Stomach (tissue), 9 donors: ENCODE results near the gene NUDT4. TPM values are rescaled to one million over a fixed set of nuclear protein-coding genes. Genes with fewer than 3 reads are reported as not detected.

Experiments
- DNase-seq, 2 donors: peaks; one replicate each; pipeline versions ENCODE4 v3.0.0 to v3.0.0-alpha.2; 2013 to 2019
- H3K27ac ChIP-seq, 5 donors: fragments of 200-600 bp in 4 of 5; sonication (generic) in 4 of 5; one replicate each; pipeline ENCODE4 v1.5.1; 2013 to 2019; ENCODE audit warnings: mild to moderate bottlenecking in 1 of 5, moderate library complexity in 1 of 5
- H3K27me3 ChIP-seq, 3 donors: fragments of 200-600 bp; sonication (generic); one replicate each; pipeline ENCODE4 v1.5.1; 2017 to 2019; ENCODE audit warnings: mixed run types in 1 of 3
- H3K36me3 ChIP-seq, 4 donors: fragments of 200-600 bp; sonication (generic); 1 replicate in 3 of 4; 2 replicates in 1 of 4; pipeline ENCODE4 v1.5.1; 2016 to 2019
- H3K4me1 ChIP-seq, 4 donors: fragments of 200-600 bp; sonication (generic); one replicate each; pipeline ENCODE4 v1.5.1; 2016 to 2019
- H3K4me3 ChIP-seq, 4 donors: fragments of 200-600 bp; sonication (generic) in 3 of 4; one replicate each; pipeline ENCODE4 v1.5.1; 2016 to 2019; ENCODE audit warnings: mild to moderate bottlenecking in 1 of 4
- H3K9me3 ChIP-seq, 4 donors: fragments of 200-600 bp; sonication (generic); one replicate each; pipeline ENCODE4 v1.5.1; 2016 to 2019
- CTCF ChIP-seq, 7 experiments: fragments of 450-650 bp in 4 of 7; fragments of 200-600 bp in 3 of 7; sonication (generic) in 3 of 7; IDR thresholded peaks; one replicate each; pipeline ENCODE4 v1.5.1; 2016 to 2019; ENCODE audit warnings: antibody characterized with exemption in 7 of 7, control low read depth in 2 of 7, mild to moderate bottlenecking in 1 of 7
- EP300 ChIP-seq: sonication (generic); formaldehyde crosslinking; IDR thresholded peaks from one replicate; pipeline ENCODE4 v1.6.1; 2017; ENCODE audit warnings: antibody characterized with exemption
- POLR2A ChIP-seq, 4 donors: fragments of 450-650 bp; IDR thresholded peaks; one replicate each; pipeline ENCODE4 v1.6.1; 2016; ENCODE audit warnings: antibody characterized with exemption in 4 of 4, control low read depth in 2 of 4, mild to moderate bottlenecking in 1 of 4, moderate library complexity in 1 of 4
- POLR2AphosphoS5 ChIP-seq, 3 donors: sonication (generic); formaldehyde crosslinking; IDR thresholded peaks; one replicate each; pipeline ENCODE4 v1.6.1; 2016; ENCODE audit warnings: antibody characterized with exemption in 3 of 3
- WGBS, 5 donors: extraction: QIAGEN DNeasy Blood & Tissue Kit in 3 of 5; methylation state at CpG; one replicate each; pipeline versions ENCODE4 v1.1.5 to v1.1.7; 2013 to 2018; 5-methylcytosine and 5-hydroxymethylcytosine counted together
- intact Hi-C: fragments of 100-400 bp; cut with DNase I; formaldehyde crosslinking; loops from one replicate; pipeline ENCODE4 v1.15.1; 2023; ENCODE audit warnings: low total_unique reads
- polyA plus RNA-seq, 3 donors: library from polyadenylated mRNA; stranded (reverse); fragments of 200-250 nt; gene quantifications; one replicate each; pipeline ENCODE4 v1.2.3, GENCODE V29; 2013
- total RNA-seq, 5 donors: library from RNA; depleted of rRNA; stranded (reverse); fragments of >200 nt; gene quantifications; one replicate each; pipeline versions ENCODE4 v1.1.0 to v1.2.3, GENCODE V29; 2014 to 2016
- donor health status: healthy with polysubstance abuse.
- donor health status: Bipolar disorder and iron deficiency.
- donor health status: healthy.

The NUDT4 gene
- total and polyA plus RNA-seq, 8 donors, result 17.5 to 77.7 (median 29.4) TPM

GRCh38 chr12:93453633-93454032 lies 75.9 kb downstream of the NUDT4 start:
- H3K27ac ChIP-seq, result no peak overlapping the region
- DNase-seq, result no peak
- H3K4me1 ChIP-seq, result no peaks in the 10 kb centered on the region
- no peaks in the 10 kb centered on the region for H3K36me3 ChIP-seq
- no peak overlapping the region for H3K4me3 ChIP-seq
- no peaks in the 10 kb centered on the region for H3K9me3 ChIP-seq
- H3K27me3 ChIP-seq, result no peaks in the 10 kb centered on the region
- 80 to 88% (median 82%) methylated on average over 5 of the region's 5 CpGs for WGBS, 5 donors
- intact Hi-C loops, result no loop called here
- TF ChIP-seq POLR2AphosphoS5 (IDR thresholded peaks at IDR 0.05), result no peak
- no peak for TF ChIP-seq POLR2A (IDR thresholded peaks at IDR 0.05)
- TF ChIP-seq EP300, result no peak
- no peak for TF ChIP-seq CTCF (IDR thresholded peaks at IDR 0.05)

- H3K27me3 ChIP-seq, result no peaks in the 10 kb centered on the region
- no peak for TF ChIP-seq POLR2AphosphoS5 (IDR thresholded peaks at IDR 0.05)
- no peak for TF ChIP-seq EP300
- no peak for TF ChIP-seq CTCF (IDR thresholded peaks at IDR 0.05)
- no peak for TF ChIP-seq POLR2A (IDR thresholded peaks at IDR 0.05)
Observed at GRCh38 chr12:93456077-93456476, 78.4 kb downstream of the NUDT4 start.

More at GRCh38 chr12:93456077-93456476, 78.4 kb downstream of the NUDT4 start:
- intact Hi-C loops, result no loop called here
- no peak for DNase-seq
- H3K9me3 ChIP-seq, result no peaks in the 10 kb centered on the region
- WGBS, 5 donors, result 61 to 83% (median 73%) methylated on average over 2 of the region's 2 CpGs
- H3K27ac ChIP-seq, result no peak overlapping the region
- H3K4me3 ChIP-seq, result no peak overlapping the region
- H3K4me1 ChIP-seq, result no peaks in the 10 kb centered on the region
- H3K36me3 ChIP-seq, result no peaks in the 10 kb centered on the region

Other genes with a start within 250 kb of the NUDT4 start
- 10 to 100 TPM in 4 of 5 donors, 1 to 10 TPM in 1; 6.1 to 47.4 (median 17.9) TPM for gene UBE2N, start 64.0 kb downstream of the NUDT4 start, total RNA-seq
- 10 to 100 TPM; 38.8 to 65.7 (median 63.7) TPM for gene UBE2N, start 64.0 kb downstream of the NUDT4 start, polyA plus RNA-seq
- gene MRPL42, start 89.6 kb downstream of the NUDT4 start, total RNA-seq, result 10 to 100 TPM in 3 of 5 donors, 1 to 10 TPM in 2; 3.5 to 90.1 (median 13.5) TPM
- gene MRPL42, start 89.6 kb downstream of the NUDT4 start, polyA plus RNA-seq, result 10 to 100 TPM; 27.8 to 44.8 (median 34.5) TPM
- 100 to 1,000 TPM in 1 of 5 donors, 10 to 100 TPM in 4; 42.0 to 111 (median 71.3) TPM for gene SOCS2, start 194.8 kb downstream of the NUDT4 start, total RNA-seq
- gene SOCS2, start 194.8 kb downstream of the NUDT4 start, polyA plus RNA-seq, result 10 to 100 TPM; 13.5 to 55.8 (median 25.5) TPM